ENCODE measurements around the gene AUTS2.

AUTS2 gene

DNA sequence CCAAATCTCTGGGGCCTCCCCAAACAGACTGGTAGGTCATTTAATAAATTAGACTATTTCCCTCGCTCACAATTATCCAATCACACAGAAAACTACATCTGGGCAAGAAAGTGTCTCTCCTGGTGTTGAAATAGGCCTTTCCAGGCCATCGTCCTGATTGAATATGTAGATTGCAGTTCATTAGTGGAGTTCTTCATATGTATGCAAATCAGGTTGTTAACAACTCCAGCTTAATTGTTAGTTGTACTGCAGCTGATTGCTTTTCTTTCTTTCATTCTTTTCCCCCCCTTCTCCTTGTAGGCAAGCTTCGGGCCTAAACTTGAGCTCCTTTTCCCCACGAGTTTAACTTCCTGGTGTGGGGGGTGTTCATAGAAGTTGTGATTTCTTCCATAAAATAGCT is 1174.6 kb downstream of the AUTS2 start:
- Histone ChIP-seq H3K4me3 (ENCODE audit: low read length) (no peak overlapping the region), H2AFZ (ENCODE audit: low read depth, low read length) (no peak overlapping the region), H3K36me3 (ENCODE audit: insufficient read depth, low read length) (peaks cover 94% of the 10 kb centered on the region), H3K9me3 (ENCODE audit: low read length) (no peaks in the 10 kb centered on the region), H3K4me1 (ENCODE audit: insufficient read depth, low read length) (peaks cover 8% of the 10 kb centered on the region), H3K27me3 (ENCODE audit: insufficient read depth, low read length) (no peaks in the 10 kb centered on the region)

- H3K27me3 ChIP-seq (ENCODE audit: insufficient read depth, low read length): no peaks in the 10 kb centered on the region
- H3K4me3 ChIP-seq (ENCODE audit: low read length): no peak overlapping the region
- H3K36me3 ChIP-seq (ENCODE audit: insufficient read depth, low read length): peaks cover 95% of the 10 kb centered on the region
- peaks cover 8% of the 10 kb centered on the region for H3K4me1 ChIP-seq (ENCODE audit: insufficient read depth, low read length)
- H3K9me3 ChIP-seq (ENCODE audit: low read length): no peaks in the 10 kb centered on the region
- no peak overlapping the region for H2AFZ ChIP-seq (ENCODE audit: low read depth, low read length)
These were observed 1175.1 kb downstream of the AUTS2 start for GRCh38 chr7:70773406-70773805.

- H3K4me3 ChIP-seq (ENCODE audit: low read length): no peak overlapping the region
- H3K27me3 ChIP-seq (ENCODE audit: insufficient read depth, low read length): no peaks in the 10 kb centered on the region
- H3K36me3 ChIP-seq (ENCODE audit: insufficient read depth, low read length): peaks cover 98% of the 10 kb centered on the region
- peaks cover 15% of the 10 kb centered on the region for H3K4me1 ChIP-seq (ENCODE audit: insufficient read depth, low read length)
- H3K9me3 ChIP-seq (ENCODE audit: low read length): no peaks in the 10 kb centered on the region
- no peak overlapping the region for H2AFZ ChIP-seq (ENCODE audit: low read depth, low read length)
These were observed 1176.8 kb downstream of the AUTS2 start for GRCh38 chr7:70774950-70775527.

DNA sequence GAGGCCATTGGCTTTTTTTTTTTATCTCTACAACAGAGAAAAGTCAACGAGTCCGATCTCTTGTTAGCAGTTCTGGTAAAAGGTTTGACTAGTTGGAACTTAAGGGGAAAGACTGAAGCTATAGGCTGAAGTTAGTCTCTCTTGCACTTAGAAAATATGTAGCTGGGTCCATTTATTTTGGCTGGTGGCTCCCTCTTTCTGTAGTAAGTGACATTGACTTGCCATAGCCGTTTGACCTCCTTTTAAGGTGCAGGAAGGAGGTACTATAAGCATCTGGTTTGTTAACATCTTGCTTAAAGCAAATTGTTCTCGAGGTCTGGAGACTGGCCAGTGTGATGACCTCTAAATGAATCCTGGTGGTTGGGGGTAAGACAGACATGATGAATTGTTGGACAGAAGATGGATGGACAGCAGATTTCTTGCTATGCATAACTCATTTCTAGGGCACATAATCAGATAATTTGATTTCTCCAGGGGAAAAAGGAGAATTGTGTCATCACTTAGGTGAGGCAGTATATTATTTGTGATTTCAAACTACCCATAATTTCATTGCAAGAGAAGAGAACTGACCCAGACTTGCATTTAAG is 1177.4 kb downstream of the AUTS2 start:
- Histone ChIP-seq H2AFZ (ENCODE audit: low read depth, low read length) (no peak overlapping the region), H3K36me3 (ENCODE audit: insufficient read depth, low read length) (peaks cover 98% of the 10 kb centered on the region), H3K4me1 (ENCODE audit: insufficient read depth, low read length) (peaks cover 19% of the 10 kb centered on the region), H3K4me3 (ENCODE audit: low read length) (no peak overlapping the region), H3K27me3 (ENCODE audit: insufficient read depth, low read length) (no peaks in the 10 kb centered on the region), H3K9me3 (ENCODE audit: low read length) (no peaks in the 10 kb centered on the region)

DNA sequence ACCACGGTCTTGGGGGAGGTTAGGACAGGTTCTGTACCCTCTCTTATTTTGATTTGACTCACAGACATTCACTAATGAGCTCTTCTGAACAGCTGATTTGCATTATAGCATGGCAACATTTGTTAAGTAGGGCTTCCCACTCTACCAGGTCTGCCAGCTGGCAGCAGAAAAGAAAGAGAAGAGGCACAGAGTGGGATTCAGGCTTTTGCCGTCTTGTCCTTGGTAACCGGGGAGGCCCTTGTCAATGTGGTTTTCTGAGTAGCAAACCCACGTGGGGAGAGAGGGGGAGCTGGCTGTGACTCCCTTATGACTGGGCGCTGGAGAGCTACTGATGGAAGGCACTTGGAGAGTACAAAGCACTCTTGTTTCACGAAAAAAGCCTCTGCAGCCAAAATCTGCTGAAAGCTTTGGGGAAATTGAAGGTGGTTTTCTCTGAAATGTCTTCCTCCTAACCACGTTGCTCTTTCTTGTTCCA is 1178.4 kb downstream of the AUTS2 start:
- Histone ChIP-seq H3K4me1 (ENCODE audit: insufficient read depth, low read length) (peaks cover 29% of the 10 kb centered on the region), H2AFZ (ENCODE audit: low read depth, low read length) (no peak overlapping the region), H3K36me3 (ENCODE audit: insufficient read depth, low read length) (peaks cover 97% of the 10 kb centered on the region), H3K27me3 (ENCODE audit: insufficient read depth, low read length) (no peaks in the 10 kb centered on the region), H3K4me3 (ENCODE audit: low read length) (no peak overlapping the region), H3K9me3 (ENCODE audit: low read length) (no peaks in the 10 kb centered on the region)

DNA sequence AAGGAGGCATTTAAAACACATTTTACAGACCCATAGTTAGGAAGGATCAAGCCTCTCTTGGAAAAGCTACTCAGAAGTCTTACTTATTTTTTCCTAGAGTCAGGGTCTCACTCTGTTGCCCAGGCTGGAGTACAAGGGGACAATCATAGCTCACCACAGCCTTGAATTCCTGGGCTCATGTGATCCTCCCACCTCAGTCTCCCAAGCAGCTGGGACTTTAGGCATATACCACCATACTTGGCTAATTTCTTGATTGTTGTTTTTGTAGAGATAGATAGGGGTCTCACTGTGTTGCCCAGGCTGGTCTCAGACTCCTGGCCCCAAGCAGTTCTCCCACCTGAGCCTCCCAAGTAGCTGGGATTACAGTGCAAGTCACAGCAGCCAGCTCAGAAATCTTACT is 1179.0 kb downstream of the AUTS2 start:
- peaks cover 97% of the 10 kb centered on the region for H3K36me3 ChIP-seq (ENCODE audit: insufficient read depth, low read length)
- H3K4me1 ChIP-seq (ENCODE audit: insufficient read depth, low read length): peaks cover 35% of the 10 kb centered on the region

GRCh38 chr7:70778585-70778984 is 1180.3 kb downstream of the AUTS2 start:
- H3K27me3 ChIP-seq (ENCODE audit: insufficient read depth, low read length): no peaks in the 10 kb centered on the region
- peaks cover 48% of the 10 kb centered on the region for H3K4me1 ChIP-seq (ENCODE audit: insufficient read depth, low read length)
- H3K9me3 ChIP-seq (ENCODE audit: low read length): no peaks in the 10 kb centered on the region
- H3K36me3 ChIP-seq (ENCODE audit: insufficient read depth, low read length): peaks cover 92% of the 10 kb centered on the region
- no peak overlapping the region for H2AFZ ChIP-seq (ENCODE audit: low read depth, low read length)
- H3K4me3 ChIP-seq (ENCODE audit: low read length): no peak overlapping the region

More for the DNA sequence above, 1179.0 kb downstream of the AUTS2 start:
- Histone ChIP-seq H3K4me3 (ENCODE audit: low read length) (no peak overlapping the region), H2AFZ (ENCODE audit: low read depth, low read length) (no peak overlapping the region), H3K9me3 (ENCODE audit: low read length) (no peaks in the 10 kb centered on the region), H3K27me3 (ENCODE audit: insufficient read depth, low read length) (no peaks in the 10 kb centered on the region)

DNA sequence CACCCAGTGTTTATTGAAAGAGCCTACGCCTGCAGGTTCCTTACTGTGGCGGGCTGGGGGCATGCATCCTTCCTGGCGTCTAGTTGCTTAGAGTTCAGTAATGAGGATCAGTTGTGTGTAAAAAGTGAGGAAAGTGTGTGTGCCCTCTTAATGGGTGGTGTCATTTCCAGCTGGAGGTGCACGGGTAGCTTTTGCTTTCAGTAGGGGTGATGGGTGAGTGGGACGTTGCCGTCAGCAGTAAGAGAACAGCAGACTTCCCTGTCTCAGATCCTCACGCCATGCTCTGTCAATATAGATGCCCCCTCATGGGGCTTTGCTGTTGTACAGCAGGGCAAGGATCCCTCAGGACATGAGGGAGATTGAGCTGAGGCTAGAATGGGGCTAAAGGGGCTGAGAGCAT is 1181.0 kb downstream of the AUTS2 start:
- H3K4me3 ChIP-seq (ENCODE audit: low read length): no peak overlapping the region
- H2AFZ ChIP-seq (ENCODE audit: low read depth, low read length): no peak overlapping the region
- no peaks in the 10 kb centered on the region for H3K9me3 ChIP-seq (ENCODE audit: low read length)
- H3K36me3 ChIP-seq (ENCODE audit: insufficient read depth, low read length): peaks cover 93% of the 10 kb centered on the region
- no peaks in the 10 kb centered on the region for H3K27me3 ChIP-seq (ENCODE audit: insufficient read depth, low read length)
- peaks cover 44% of the 10 kb centered on the region for H3K4me1 ChIP-seq (ENCODE audit: insufficient read depth, low read length)

GRCh38 chr7:70781922-70782311 is 1183.6 kb downstream of the AUTS2 start:
- Histone ChIP-seq H3K4me3 (ENCODE audit: low read length) (no peak overlapping the region), H2AFZ (ENCODE audit: low read depth, low read length) (no peak overlapping the region), H3K27me3 (ENCODE audit: insufficient read depth, low read length) (no peaks in the 10 kb centered on the region), H3K36me3 (ENCODE audit: insufficient read depth, low read length) (peaks cover 93% of the 10 kb centered on the region), H3K4me1 (ENCODE audit: insufficient read depth, low read length) (peaks cover 44% of the 10 kb centered on the region), H3K9me3 (ENCODE audit: low read length) (no peaks in the 10 kb centered on the region)

DNA sequence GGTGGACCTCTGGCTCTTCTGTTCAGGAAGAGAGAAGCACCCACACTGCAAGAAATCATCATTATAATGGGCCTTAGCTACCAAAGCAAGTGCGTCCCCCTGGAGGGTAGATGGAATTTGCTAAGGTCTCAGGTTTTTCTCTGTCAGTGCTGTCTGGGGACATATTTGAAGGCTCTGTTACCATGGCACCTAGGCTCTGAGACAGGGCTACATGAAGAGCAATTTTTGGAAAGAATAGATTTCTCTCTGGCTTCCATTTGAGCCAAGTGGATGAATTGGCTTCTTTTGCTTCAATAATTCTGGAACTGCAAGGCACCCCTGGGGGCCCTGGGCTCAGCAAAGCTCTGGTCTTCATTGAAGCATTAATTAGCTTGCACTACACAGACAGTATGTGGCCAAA is 1184.5 kb downstream of the AUTS2 start:
- H2AFZ ChIP-seq (ENCODE audit: low read depth, low read length): no peak overlapping the region
- no peaks in the 10 kb centered on the region for H3K9me3 ChIP-seq (ENCODE audit: low read length)
- peaks cover 94% of the 10 kb centered on the region for H3K36me3 ChIP-seq (ENCODE audit: insufficient read depth, low read length)
- H3K27me3 ChIP-seq (ENCODE audit: insufficient read depth, low read length): no peaks in the 10 kb centered on the region
- H3K4me3 ChIP-seq (ENCODE audit: low read length): no peak overlapping the region
- peaks cover 44% of the 10 kb centered on the region for H3K4me1 ChIP-seq (ENCODE audit: insufficient read depth, low read length)

DNA sequence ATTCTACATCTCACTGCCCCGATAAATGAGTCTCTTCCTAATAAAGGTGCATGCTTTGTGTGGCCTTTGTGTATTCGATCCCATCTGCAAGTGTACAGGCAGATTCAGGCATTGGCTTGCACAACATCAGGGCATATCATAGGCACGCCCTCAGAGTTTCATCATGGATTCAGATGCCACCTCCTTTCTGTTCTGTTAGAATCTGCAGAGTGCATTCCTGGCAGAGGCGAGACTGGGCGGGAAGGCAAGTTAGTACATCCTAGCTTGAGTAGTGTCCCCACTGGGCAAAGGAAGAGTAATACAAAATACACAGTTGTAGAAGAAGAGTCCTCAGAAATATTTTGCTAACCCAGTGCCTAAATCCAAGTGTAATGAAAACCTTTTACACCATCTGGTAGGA is 1187.2 kb downstream of the AUTS2 start:
- Histone ChIP-seq H3K36me3 (ENCODE audit: insufficient read depth, low read length) (peaks cover 94% of the 10 kb centered on the region), H3K4me1 (ENCODE audit: insufficient read depth, low read length) (peaks cover 34% of the 10 kb centered on the region), H3K4me3 (ENCODE audit: low read length) (no peak overlapping the region), H3K9me3 (ENCODE audit: low read length) (no peaks in the 10 kb centered on the region), H2AFZ (ENCODE audit: low read depth, low read length) (no peak overlapping the region), H3K27me3 (ENCODE audit: insufficient read depth, low read length) (no peaks in the 10 kb centered on the region)

- Histone ChIP-seq H3K4me3 (ENCODE audit: low read length) (no peak overlapping the region), H3K27me3 (ENCODE audit: insufficient read depth, low read length) (no peaks in the 10 kb centered on the region), H3K36me3 (ENCODE audit: insufficient read depth, low read length) (peaks cover 95% of the 10 kb centered on the region)
These were observed 1187.8 kb downstream of the AUTS2 start for GRCh38 chr7:70786076-70786475.

GRCh38 chr7:70787286-70787685 is 1189.0 kb downstream of the AUTS2 start:
- no peaks in the 10 kb centered on the region for H3K9me3 ChIP-seq (ENCODE audit: low read length)
- no peak overlapping the region for H3K4me3 ChIP-seq (ENCODE audit: low read length)
- peaks cover 17% of the 10 kb centered on the region for H3K4me1 ChIP-seq (ENCODE audit: insufficient read depth, low read length)
- H3K27me3 ChIP-seq (ENCODE audit: insufficient read depth, low read length): no peaks in the 10 kb centered on the region
- no peak overlapping the region for H2AFZ ChIP-seq (ENCODE audit: low read depth, low read length)
- H3K36me3 ChIP-seq (ENCODE audit: insufficient read depth, low read length): peaks cover 94% of the 10 kb centered on the region

More at GRCh38 chr7:70786076-70786475, 1187.8 kb downstream of the AUTS2 start:
- H3K9me3 ChIP-seq (ENCODE audit: low read length): no peaks in the 10 kb centered on the region
- H2AFZ ChIP-seq (ENCODE audit: low read depth, low read length): no peak overlapping the region
- H3K4me1 ChIP-seq (ENCODE audit: insufficient read depth, low read length): peaks cover 29% of the 10 kb centered on the region

GRCh38 chr7:70787771-70788170 is 1189.5 kb downstream of the AUTS2 start:
- H3K36me3 ChIP-seq (ENCODE audit: insufficient read depth, low read length): peaks cover 98% of the 10 kb centered on the region
- H3K4me1 ChIP-seq (ENCODE audit: insufficient read depth, low read length): peaks cover 12% of the 10 kb centered on the region
- H2AFZ ChIP-seq (ENCODE audit: low read depth, low read length): no peak overlapping the region
- H3K4me3 ChIP-seq (ENCODE audit: low read length): no peak overlapping the region
- no peaks in the 10 kb centered on the region for H3K9me3 ChIP-seq (ENCODE audit: low read length)
- no peaks in the 10 kb centered on the region for H3K27me3 ChIP-seq (ENCODE audit: insufficient read depth, low read length)

All from neuron (in vitro differentiated cells).